ENCODE data around the gene PMIS2.

The PMIS2 gene

GRCh38 chr19:35559781-35560180, 26.2 kb upstream of the PMIS2 start (continued):
- TF ChIP-seq TSHZ1 (tag by site-specific recombination; IDR thresholded peaks at IDR 0.05; ENCODE audit: borderline replicate concordance), result no peak
- TF ChIP-seq ZNF600 (tag by site-specific recombination; IDR thresholded peaks at IDR 0.05), result no peak
- TF ChIP-seq ZBTB20 (tag by site-specific recombination; IDR thresholded peaks at IDR 0.05), result no peak

GRCh38 chr19:35560271-35560670, 25.7 kb upstream of the PMIS2 start:
- H3K9me3 ChIP-seq (ENCODE audit: control insufficient read depth, insufficient read depth, low read depth, low read length), result no peaks in the 10 kb centered on the region; the same call in 1 of the 2 replicates
- POLR2A ChIA-PET, result interaction anchor here (0.6 kb wide), 1 partner anchor 132 kb away, joined by 5 read pairs; no protein-coding TSS in a partner anchor
- no peak overlapping the region for H3K27ac ChIP-seq (ENCODE audit: extremely low read depth, low read depth, low read length)
- H3K4me3 ChIP-seq (ENCODE audit: low read depth, low read length), result no peak overlapping the region
- CTCF ChIA-PET, result interaction anchor here (1.8 kb wide), 1 partner anchor 12 kb away, joined by 7 read pairs; no protein-coding TSS in a partner anchor
- H3K36me3 ChIP-seq (ENCODE audit: control insufficient read depth in 2 of 2, insufficient read depth in 1 of 2, low read length in 2 of 2), result no peaks in the 10 kb centered on the region
- TF ChIP-seq ZNF596 (tag by site-specific recombination; IDR thresholded peaks at IDR 0.05) (no peak), ZNF19 (tag by site-specific recombination; IDR thresholded peaks at IDR 0.05; ENCODE audit: low read depth) (no peak), ZNF341 (tag by site-specific recombination; IDR thresholded peaks at IDR 0.05; ENCODE audit: low read depth) (no peak), HOXC10 (CRISPR knock-in tag; IDR thresholded peaks at IDR 0.05) (no peak), MYNN (tag by site-specific recombination; IDR thresholded peaks at IDR 0.05; ENCODE audit: borderline replicate concordance) (no peak), ZFP69B (tag by site-specific recombination; IDR thresholded peaks at IDR 0.05) (no peak), ZNF223 (tag by site-specific recombination; IDR thresholded peaks at IDR 0.05) (no peak), ZNF112 (tag by site-specific recombination; IDR thresholded peaks at IDR 0.05) (no peak), ZNF148 (tag by site-specific recombination; IDR thresholded peaks at IDR 0.05; ENCODE audit: borderline replicate concordance) (no peak), ZNF26 (tag by site-specific recombination; IDR thresholded peaks at IDR 0.05) (no peak), ZNF645 (tag by site-specific recombination; IDR thresholded peaks at IDR 0.05) (no peak), ZNF426 (tag by site-specific recombination; IDR thresholded peaks at IDR 0.05) (no peak), ZBTB48 (tag by site-specific recombination; IDR thresholded peaks at IDR 0.05) (no peak), ZNF580 (tag by site-specific recombination; IDR thresholded peaks at IDR 0.05) (no peak), ZNF707 (tag by site-specific recombination; IDR thresholded peaks at IDR 0.05) (no peak), ZBTB7A (tag by site-specific recombination; IDR thresholded peaks at IDR 0.05; ENCODE audit: low read depth) (no peak), ZFHX2 (tag by site-specific recombination; conservative IDR thresholded peaks at IDR 0.05) (no peak), OSR2 (tag by site-specific recombination; IDR thresholded peaks at IDR 0.05) (no peak)
- H3K4me1 ChIP-seq (ENCODE audit: control insufficient read depth, insufficient read depth, low read length), result peaks cover 10% of the 10 kb centered on the region
